ENCODE results near the gene ACKR2. TPM values are rescaled to one million over a fixed set of nuclear protein-coding genes. Genes with fewer than 3 reads are reported as not detected.
A peak's percentile ranks its signal among the peaks of the same experiment; 100 is the strongest.
"Not testable (repeated sequence)": the region's sequence is repeated elsewhere in the genome, so short reads cannot be mapped to it uniquely, and the experiment has no call there.

Gene ACKR2
- total RNA-seq, 4 donors from 2014 or later, result 2.6 to 12.4 (median 7.5) TPM

- TF ChIP-seq CTCF (IDR thresholded peaks at IDR 0.05), result no peak
- no peak for DNase-seq (ENCODE audit: low spot score)
- ATAC-seq (ENCODE audit: low FRiP score), result no peak
Measured at GRCh38 chr3:42876940-42877720, 67.9 kb downstream of the ACKR2 start.

GRCh38 chr3:42877881-42878280 is 68.6 kb downstream of the ACKR2 start:
- no peak for TF ChIP-seq CTCF (IDR thresholded peaks at IDR 0.05)
- DNase-seq (ENCODE audit: low spot score), result no peak
- no peak for ATAC-seq (ENCODE audit: low FRiP score)

- DNase-seq (ENCODE audit: low spot score) (no peak), ATAC-seq (ENCODE audit: low FRiP score) (no peak)
- no peak for TF ChIP-seq CTCF (IDR thresholded peaks at IDR 0.05)
Measured at GRCh38 chr3:42880183-42880582, 70.9 kb downstream of the ACKR2 start.

GRCh38 chr3:42880601-42881451 is 71.6 kb downstream of the ACKR2 start:
- peak in 2 of 3 donors; percentile 67 to 76 for TF ChIP-seq CTCF (IDR thresholded peaks at IDR 0.05)
- peak; percentile 93 for ATAC-seq (ENCODE audit: low FRiP score)

GRCh38 chr3:42883251-42883930 is 74.1 kb downstream of the ACKR2 start:
- DNase-seq (ENCODE audit: low spot score); ATAC-seq (ENCODE audit: low FRiP score): not testable (repeated sequence)

More at GRCh38 chr3:42880601-42881451, 71.6 kb downstream of the ACKR2 start:
- DNase-seq (ENCODE audit: low spot score), result peak; percentile 54

GRCh38 chr3:42884324-42884723 is 75.1 kb downstream of the ACKR2 start:
- no peak for TF ChIP-seq CTCF (IDR thresholded peaks at IDR 0.05)
- ATAC-seq (ENCODE audit: low FRiP score), result no peak

GRCh38 chr3:42886294-42886822 is 77.1 kb downstream of the ACKR2 start:
- ATAC-seq (ENCODE audit: low FRiP score) (no peak), DNase-seq (ENCODE audit: low spot score) (no peak)
- no peak for TF ChIP-seq CTCF (IDR thresholded peaks at IDR 0.05)

More at GRCh38 chr3:42884324-42884723, 75.1 kb downstream of the ACKR2 start:
- DNase-seq (ENCODE audit: low spot score), result no peak
